Endothelial cell of umbilical vein (primary cell): ENCODE data around the gene STRN3. TPM values are rescaled to one million over a fixed set of nuclear protein-coding genes. Genes with fewer than 3 reads are reported as not detected.

Experiments used
- BruUV-seq: library from RNA; stranded (reverse); fragments of 400-500 nt; replicated peaks from 2 replicates; lab custom pipeline; 2021; lab: Mats Ljungman, UMichigan
- CTCF ChIA-PET: fragments of 300-600, 350-600 bp; sonication (Branson Sonifier 250); formaldehyde crosslinking; loops from one replicate; lab custom pipeline; 2021; ENCODE audit warnings: antibody characterized with exemption, inconsistent platforms; lab: Charles Lee
- POLR2A ChIA-PET: fragments of 300-600, 350-600 bp; sonication (Branson Sonifier 250); formaldehyde crosslinking; loops from one replicate; lab custom pipeline; 2021; ENCODE audit warnings: antibody characterized with exemption, inconsistent platforms; lab: Charles Lee
- DNase-seq: peaks from one replicate; pipeline ENCODE4 v3.0.0-alpha.2; 2011; ENCODE audit warnings: low read depth, low spot score
- FAIRE-seq: peaks from 2 replicates; lab custom pipeline; 2011; peaks lifted over from hg19 to GRCh38; lab: Jason Lieb, UNC
- H2AFZ ChIP-seq: 2 replicates; pipeline ENCODE4 v1.6.0; 2012; ENCODE audit warnings: low read depth, low read length, control low read depth, inconsistent platforms
- H3K27ac ChIP-seq: 2 replicates; pipeline ENCODE4 v1.5.1; 2011; ENCODE audit warnings: low read depth, mild to moderate bottlenecking, control low read depth, low read length, moderate library complexity; ENCODE audit not compliant: insufficient read depth
- H3K27me3 ChIP-seq, 2 experiments: 2 replicates each; pipeline versions ENCODE4 v1.6.0 to v1.6.1; 2011; ENCODE audit warnings: low read length in 2 of 2, mixed read lengths in 1 of 2; ENCODE audit not compliant: control insufficient read depth in 2 of 2, insufficient read depth in 2 of 2
- H3K36me3 ChIP-seq, 2 experiments: 2 replicates in 1 of 2; 3 replicates in 1 of 2; pipeline ENCODE4 v1.5.1; 2011; ENCODE audit warnings: low read length in 2 of 2, mild to moderate bottlenecking in 1 of 2, moderate library complexity in 1 of 2; ENCODE audit not compliant: control insufficient read depth in 2 of 2, insufficient read depth in 2 of 2; ENCODE audit errors: extremely low read depth in 1 of 2
- H3K4me1 ChIP-seq: 3 replicates; pipeline ENCODE4 v1.5.1; 2011; ENCODE audit warnings: mild to moderate bottlenecking, low read length; ENCODE audit not compliant: control insufficient read depth, insufficient read depth; ENCODE audit errors: extremely low read depth
- H3K4me2 ChIP-seq: 2 replicates; pipeline ENCODE4 v1.6.1; 2011; ENCODE audit warnings: low read length, control low read depth, mixed read lengths; ENCODE audit not compliant: insufficient read depth
- H3K4me3 ChIP-seq, 3 experiments: fragments of 200-600 bp in 1 of 3; sonication (generic), shearing (Covaris generic) in 1 of 3; replicated peaks in 1 of 3; 2 replicates each; pipeline ENCODE4 v1.5.1; 2011 to 2016; ENCODE audit warnings: control low read depth in 3 of 3, low read length in 3 of 3, mild to moderate bottlenecking in 2 of 3, inconsistent platforms in 1 of 3, low read depth in 1 of 3, moderate library complexity in 1 of 3; ENCODE audit not compliant: insufficient read depth in 1 of 3
- H3K79me2 ChIP-seq: 2 replicates; pipeline ENCODE4 v1.6.0; 2012; ENCODE audit warnings: low read length, inconsistent platforms; ENCODE audit not compliant: control insufficient read depth, insufficient read depth
- H3K9ac ChIP-seq: replicated peaks from 2 replicates; pipeline ENCODE3; 2011; ENCODE audit warnings: low read length, control low read depth; ENCODE audit not compliant: insufficient read depth; ENCODE audit errors: extremely low read depth
- H3K9me1 ChIP-seq: replicated peaks from 3 replicates; pipeline ENCODE4 v1.6.0; 2011; ENCODE audit warnings: mild to moderate bottlenecking, low read length; ENCODE audit not compliant: control insufficient read depth, insufficient read depth; ENCODE audit errors: extremely low read depth
- H3K9me3 ChIP-seq: replicated peaks from 2 replicates; pipeline ENCODE4 v1.5.1; 2012; ENCODE audit warnings: low read length, inconsistent platforms; ENCODE audit not compliant: control insufficient read depth, insufficient read depth
- H4K20me1 ChIP-seq: replicated peaks from 2 replicates; pipeline ENCODE3; 2011; ENCODE audit warnings: mild to moderate bottlenecking, low read length; ENCODE audit not compliant: control insufficient read depth, insufficient read depth; ENCODE audit errors: extremely low read depth
- EZH2 ChIP-seq: IDR thresholded peaks from 2 replicates; pipeline ENCODE4 v1.6.1; 2012; ENCODE audit warnings: borderline replicate concordance, low read depth, mild to moderate bottlenecking, moderate library complexity, low read length, inconsistent platforms; ENCODE audit not compliant: severe bottlenecking
- GATA2 ChIP-seq: IDR thresholded peaks from 2 replicates; pipeline ENCODE4 v1.7.0; 2011; ENCODE audit warnings: low read depth, mild to moderate bottlenecking, moderate library complexity, mixed read lengths, low read length; ENCODE audit not compliant: insufficient read length, insufficient read depth
- JUN ChIP-seq: IDR thresholded peaks from 2 replicates; pipeline ENCODE4 v1.6.1; 2011; ENCODE audit warnings: borderline replicate concordance, low read depth; ENCODE audit not compliant: insufficient read length, insufficient read depth
- POLR2A ChIP-seq: IDR thresholded peaks from 2 replicates; pipeline ENCODE4 v1.6.1; 2012; ENCODE audit warnings: low read depth, mild to moderate bottlenecking, control low read depth, low read length
- POLR2AphosphoS5 ChIP-seq: IDR thresholded peaks from 2 replicates; pipeline ENCODE4 v1.6.1; 2012; ENCODE audit warnings: low read depth, mild to moderate bottlenecking, control low read depth, low read length, moderate library complexity; ENCODE audit not compliant: insufficient read depth
- dilution Hi-C: fragments of 300-500 bp; cut with MboI; formaldehyde crosslinking; loops from one replicate; pipeline ENCODE4 v1.15.0; 2019; ENCODE audit warnings: low sequenced_read_pairs; ENCODE audit not compliant: extremely low pct_ligation_motif_present
- intact Hi-C: fragments of 100-400 bp; cut with micrococcal nuclease; formaldehyde crosslinking; loops from one replicate; pipeline ENCODE4 v1.10.0; 2022
- polyA plus RNA-seq, 4 experiments: library from polyadenylated mRNA; depleted of rRNA in 3 of 4; stranded (reverse) in 3 of 4; unstranded in 1 of 4; fragments of >200 nt; gene quantifications; 2 replicates each; pipeline versions ENCODE4 v1.2.1 to v1.2.3, GENCODE V29; 2011 to 2012; ENCODE audit warnings: missing spikeins in 1 of 4
- total RNA-seq: library from RNA; stranded (reverse); gene quantifications from 2 replicates; pipeline ENCODE4 v1.2.3, GENCODE V29; 2021
- TF ChIP-seq, protein P1 (sequence below), 2 donors: IDR thresholded peaks; 1 replicate in 1 of 2; 2 replicates in 1 of 2; pipeline ENCODE4 v1.5.1; 2011; ENCODE audit warnings: low read length in 2 of 2, mild to moderate bottlenecking in 2 of 2, moderate library complexity in 2 of 2, control low read depth in 1 of 2, inconsistent platforms in 1 of 2, low read depth in 1 of 2; ENCODE audit not compliant: insufficient read depth in 1 of 2; ENCODE audit errors: extremely low read depth in 1 of 2
- TF ChIP-seq, protein P2 (sequence below): IDR thresholded peaks from 2 replicates; pipeline ENCODE4 v1.6.1; 2011; ENCODE audit not compliant: insufficient read depth, insufficient read length

The STRN3 gene
- total and polyA plus RNA-seq, 2 donors (not counting 3 experiments of a cell fraction or from before 2014, with no cell fraction given): 8.4 to 35.1 TPM

DNA sequence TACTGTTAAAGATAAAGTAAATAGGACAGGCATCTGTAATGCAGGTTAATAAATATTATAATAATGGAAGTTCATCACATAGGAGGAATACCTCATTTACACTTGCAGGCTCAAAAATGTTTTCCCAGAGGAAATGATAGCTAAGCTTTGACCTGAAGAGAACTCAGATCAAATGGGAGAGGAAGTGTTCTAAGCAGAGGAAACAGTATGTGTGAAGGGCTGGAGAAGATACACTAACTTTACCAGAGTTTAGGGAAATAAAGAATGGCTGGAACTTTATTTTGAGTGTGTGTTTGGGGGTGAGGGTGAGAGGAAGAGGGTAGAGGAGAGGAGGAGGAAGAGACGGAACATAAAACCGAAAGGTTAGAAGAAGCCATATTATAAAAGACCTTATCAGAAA is 34.8 kb downstream of the STRN3 start:
- Histone ChIP-seq H3K36me3 (no peaks in the 10 kb centered on the region), H3K4me2 (no peak overlapping the region), H2AFZ (no peak overlapping the region), H3K27ac (no peak overlapping the region), H3K27me3 (no peaks in the 10 kb centered on the region), H3K9ac (no peak overlapping the region), H3K4me1 (peaks cover 21% of the 10 kb centered on the region), H4K20me1 (peaks cover 17% of the 10 kb centered on the region), H3K4me3 (no peak overlapping the region), H3K79me2 (peaks cover 88% of the 10 kb centered on the region), H3K9me1 (peaks cover 6% of the 10 kb centered on the region), H3K9me3 (no peaks in the 10 kb centered on the region)
- BruUV-seq: no TSS peak
- dilution Hi-C loops (no loop called here), intact Hi-C loops (no loop called here)
- FAIRE-seq (no peak), DNase-seq (peak; percentile 15)
- TF ChIP-seq GATA2 (no peak), POLR2A (no peak), POLR2AphosphoS5 (no peak), EZH2 (no peak), JUN (no peak)
- TF ChIP-seq, protein P1, sequence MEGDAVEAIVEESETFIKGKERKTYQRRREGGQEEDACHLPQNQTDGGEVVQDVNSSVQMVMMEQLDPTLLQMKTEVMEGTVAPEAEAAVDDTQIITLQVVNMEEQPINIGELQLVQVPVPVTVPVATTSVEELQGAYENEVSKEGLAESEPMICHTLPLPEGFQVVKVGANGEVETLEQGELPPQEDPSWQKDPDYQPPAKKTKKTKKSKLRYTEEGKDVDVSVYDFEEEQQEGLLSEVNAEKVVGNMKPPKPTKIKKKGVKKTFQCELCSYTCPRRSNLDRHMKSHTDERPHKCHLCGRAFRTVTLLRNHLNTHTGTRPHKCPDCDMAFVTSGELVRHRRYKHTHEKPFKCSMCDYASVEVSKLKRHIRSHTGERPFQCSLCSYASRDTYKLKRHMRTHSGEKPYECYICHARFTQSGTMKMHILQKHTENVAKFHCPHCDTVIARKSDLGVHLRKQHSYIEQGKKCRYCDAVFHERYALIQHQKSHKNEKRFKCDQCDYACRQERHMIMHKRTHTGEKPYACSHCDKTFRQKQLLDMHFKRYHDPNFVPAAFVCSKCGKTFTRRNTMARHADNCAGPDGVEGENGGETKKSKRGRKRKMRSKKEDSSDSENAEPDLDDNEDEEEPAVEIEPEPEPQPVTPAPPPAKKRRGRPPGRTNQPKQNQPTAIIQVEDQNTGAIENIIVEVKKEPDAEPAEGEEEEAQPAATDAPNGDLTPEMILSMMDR (IDR thresholded peaks at IDR 0.05; ENCODE audit: extremely low read depth in 1 of 2, insufficient read depth in 1 of 2, low read depth in 1 of 2, low read length in 2 of 2): no peak
- TF ChIP-seq, protein P2, sequence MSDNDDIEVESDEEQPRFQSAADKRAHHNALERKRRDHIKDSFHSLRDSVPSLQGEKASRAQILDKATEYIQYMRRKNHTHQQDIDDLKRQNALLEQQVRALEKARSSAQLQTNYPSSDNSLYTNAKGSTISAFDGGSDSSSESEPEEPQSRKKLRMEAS: no peak
- ChIA-PET POLR2A (no interaction called here), CTCF (interaction anchor here (0.9 kb wide), 1 partner anchor 14 kb away, joined by 4 read pairs; no protein-coding TSS in a partner anchor)
